HG03175 (cell line): ENCODE data around the gene ZNF567.

Experiments used
- ATAC-seq: cut with Tn5 transposase; IDR thresholded peaks from one replicate; pipeline ENCODE4 v1.9.1; 2021; ENCODE audit warnings: mild to moderate bottlenecking, moderate library complexity; ENCODE audit not compliant: unreplicated experiment

ZNF567 gene

GRCh38 chr19:36750066-36750691 lies 62.8 kb downstream of the ZNF567 start:
- ATAC-seq, result no peak
